ENCODE results near the gene RBBP8NL.

Gene RBBP8NL

DNA sequence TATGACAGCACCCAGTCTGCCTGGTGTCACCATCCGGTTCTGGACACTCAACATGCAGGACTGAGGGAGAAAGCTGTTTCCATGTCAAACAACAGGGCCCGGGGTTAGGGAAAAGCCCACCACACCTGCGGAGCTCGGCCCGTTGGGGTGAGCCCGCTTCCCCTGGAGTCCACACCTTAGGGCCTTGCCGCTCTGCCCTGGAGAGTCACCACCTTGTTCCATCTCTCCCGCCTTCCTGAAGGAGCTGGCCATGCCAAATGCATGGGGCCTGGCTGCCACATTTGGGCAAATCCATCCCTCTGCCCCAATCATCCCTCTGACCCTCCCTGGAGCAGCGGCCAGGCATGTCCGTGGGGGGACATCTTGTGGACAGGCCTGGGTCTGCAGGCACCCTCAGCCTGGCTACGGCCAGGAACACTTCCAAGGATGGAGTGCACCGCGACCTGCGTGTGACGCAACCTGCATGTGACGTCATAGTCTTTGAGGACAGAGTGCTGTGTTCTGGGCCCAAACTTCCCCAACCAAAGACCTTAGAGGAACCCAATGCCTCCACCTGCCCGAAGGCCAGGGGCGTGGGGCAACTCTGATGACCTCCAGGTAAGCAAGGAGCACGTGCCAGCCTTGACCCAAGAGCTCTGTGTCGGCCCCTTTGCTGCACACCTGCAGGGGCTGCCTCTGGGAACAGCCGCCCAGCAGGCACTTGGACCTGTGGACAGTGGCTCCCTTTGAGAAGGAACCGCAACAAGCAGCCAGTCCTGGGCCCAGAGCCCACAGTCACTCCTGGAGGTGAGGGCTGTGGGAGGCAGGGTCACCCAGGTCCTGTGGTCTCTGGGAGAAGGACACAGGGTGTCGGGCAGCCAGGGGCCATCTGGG lies 22.0 kb downstream of the RBBP8NL start:
- no peak for TF ChIP-seq ZNF8 (CRISPR knock-in tag; IDR thresholded peaks at IDR 0.05)
- no peak for TF ChIP-seq ISL1 (CRISPR knock-in tag; IDR thresholded peaks at IDR 0.05)
- TF ChIP-seq PPARA (CRISPR knock-in tag; IDR thresholded peaks at IDR 0.05; ENCODE audit: borderline replicate concordance) = no peak
- TF ChIP-seq CSDC2 (CRISPR knock-in tag; IDR thresholded peaks at IDR 0.05) = no peak
- TF ChIP-seq OSR1 (CRISPR knock-in tag; IDR thresholded peaks at IDR 0.05) = no peak
- TF ChIP-seq, protein P1, sequence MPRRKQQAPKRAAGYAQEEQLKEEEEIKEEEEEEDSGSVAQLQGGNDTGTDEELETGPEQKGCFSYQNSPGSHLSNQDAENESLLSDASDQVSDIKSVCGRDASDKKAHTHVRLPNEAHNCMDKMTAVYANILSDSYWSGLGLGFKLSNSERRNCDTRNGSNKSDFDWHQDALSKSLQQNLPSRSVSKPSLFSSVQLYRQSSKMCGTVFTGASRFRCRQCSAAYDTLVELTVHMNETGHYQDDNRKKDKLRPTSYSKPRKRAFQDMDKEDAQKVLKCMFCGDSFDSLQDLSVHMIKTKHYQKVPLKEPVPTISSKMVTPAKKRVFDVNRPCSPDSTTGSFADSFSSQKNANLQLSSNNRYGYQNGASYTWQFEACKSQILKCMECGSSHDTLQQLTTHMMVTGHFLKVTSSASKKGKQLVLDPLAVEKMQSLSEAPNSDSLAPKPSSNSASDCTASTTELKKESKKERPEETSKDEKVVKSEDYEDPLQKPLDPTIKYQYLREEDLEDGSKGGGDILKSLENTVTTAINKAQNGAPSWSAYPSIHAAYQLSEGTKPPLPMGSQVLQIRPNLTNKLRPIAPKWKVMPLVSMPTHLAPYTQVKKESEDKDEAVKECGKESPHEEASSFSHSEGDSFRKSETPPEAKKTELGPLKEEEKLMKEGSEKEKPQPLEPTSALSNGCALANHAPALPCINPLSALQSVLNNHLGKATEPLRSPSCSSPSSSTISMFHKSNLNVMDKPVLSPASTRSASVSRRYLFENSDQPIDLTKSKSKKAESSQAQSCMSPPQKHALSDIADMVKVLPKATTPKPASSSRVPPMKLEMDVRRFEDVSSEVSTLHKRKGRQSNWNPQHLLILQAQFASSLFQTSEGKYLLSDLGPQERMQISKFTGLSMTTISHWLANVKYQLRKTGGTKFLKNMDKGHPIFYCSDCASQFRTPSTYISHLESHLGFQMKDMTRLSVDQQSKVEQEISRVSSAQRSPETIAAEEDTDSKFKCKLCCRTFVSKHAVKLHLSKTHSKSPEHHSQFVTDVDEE (CRISPR knock-in tag; IDR thresholded peaks at IDR 0.05) = no peak
- no peak for TF ChIP-seq ESRRG (CRISPR knock-in tag; IDR thresholded peaks at IDR 0.05)
- ATAC-seq = peak; percentile 46

DNA sequence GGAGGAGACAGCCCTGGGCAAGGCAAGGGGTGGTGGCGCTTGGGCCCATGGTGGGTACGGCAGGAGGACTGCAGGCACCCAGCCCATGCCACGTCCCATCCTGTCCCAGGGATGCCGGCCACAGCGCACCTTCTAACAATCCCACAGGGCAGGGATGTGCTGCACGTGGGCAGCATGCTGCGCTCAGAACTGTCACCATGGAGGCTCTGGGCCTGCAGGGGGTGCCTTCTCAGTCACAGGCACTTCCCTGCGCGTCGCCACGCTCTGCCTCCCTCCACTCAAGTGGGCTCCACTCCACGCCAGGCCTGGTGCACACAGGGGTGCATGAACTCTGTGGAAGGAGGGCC lies 22.6 kb downstream of the RBBP8NL start:
- no peak for ATAC-seq

DNA sequence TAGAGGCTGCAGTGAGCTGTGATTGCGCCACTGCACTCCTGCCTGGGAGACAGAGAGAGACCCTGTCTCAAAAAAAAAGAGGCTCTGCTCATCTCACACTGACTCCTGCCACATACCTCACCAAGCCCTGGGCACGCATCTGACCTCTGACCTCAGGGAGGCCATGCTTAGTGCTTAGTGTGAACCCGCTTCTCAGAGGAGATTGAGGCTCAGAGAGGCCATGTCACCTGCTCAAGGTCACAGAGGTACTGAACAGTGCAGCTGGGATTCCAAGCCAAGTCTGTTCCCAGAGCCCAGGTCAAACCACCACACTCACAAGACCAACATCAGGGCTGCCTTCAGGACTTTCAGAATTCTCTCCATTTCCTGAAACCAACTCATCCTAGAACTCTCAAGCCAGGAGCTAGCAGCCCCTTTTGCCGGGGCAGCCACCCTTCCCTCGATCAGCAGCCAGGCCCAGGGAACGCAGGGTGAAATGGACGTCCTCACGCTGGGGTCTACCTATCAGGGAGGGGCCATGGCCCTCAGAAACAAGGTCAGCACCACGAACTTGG lies 23.1 kb downstream of the RBBP8NL start:
- TF ChIP-seq, protein P1 (CRISPR knock-in tag; IDR thresholded peaks at IDR 0.05) = no peak
- no peak for TF ChIP-seq BACH2 (CRISPR knock-in tag; IDR thresholded peaks at IDR 0.05; ENCODE audit: borderline replicate concordance)
- TF ChIP-seq, protein P2, sequence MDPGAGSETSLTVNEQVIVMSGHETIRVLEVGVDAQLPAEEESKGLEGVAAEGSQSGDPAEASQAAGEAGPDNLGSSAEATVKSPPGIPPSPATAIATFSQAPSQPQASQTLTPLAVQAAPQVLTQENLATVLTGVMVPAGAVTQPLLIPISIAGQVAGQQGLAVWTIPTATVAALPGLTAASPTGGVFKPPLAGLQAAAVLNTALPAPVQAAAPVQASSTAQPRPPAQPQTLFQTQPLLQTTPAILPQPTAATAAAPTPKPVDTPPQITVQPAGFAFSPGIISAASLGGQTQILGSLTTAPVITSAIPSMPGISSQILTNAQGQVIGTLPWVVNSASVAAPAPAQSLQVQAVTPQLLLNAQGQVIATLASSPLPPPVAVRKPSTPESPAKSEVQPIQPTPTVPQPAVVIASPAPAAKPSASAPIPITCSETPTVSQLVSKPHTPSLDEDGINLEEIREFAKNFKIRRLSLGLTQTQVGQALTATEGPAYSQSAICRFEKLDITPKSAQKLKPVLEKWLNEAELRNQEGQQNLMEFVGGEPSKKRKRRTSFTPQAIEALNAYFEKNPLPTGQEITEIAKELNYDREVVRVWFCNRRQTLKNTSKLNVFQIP (CRISPR knock-in tag; IDR thresholded peaks at IDR 0.05; ENCODE audit: borderline replicate concordance, low read depth) = no peak
- TF ChIP-seq CSDC2 (CRISPR knock-in tag; IDR thresholded peaks at IDR 0.05) = no peak
- no peak for TF ChIP-seq ZNF70 (CRISPR knock-in tag; IDR thresholded peaks at IDR 0.05)
- TF ChIP-seq TOX (CRISPR knock-in tag; IDR thresholded peaks at IDR 0.05; ENCODE audit: borderline replicate concordance) = no peak
- no peak for TF ChIP-seq TCF4 (CRISPR knock-in tag; IDR thresholded peaks at IDR 0.05; ENCODE audit: borderline replicate concordance)
- TF ChIP-seq PPARA (CRISPR knock-in tag; IDR thresholded peaks at IDR 0.05; ENCODE audit: borderline replicate concordance) = no peak
- TF ChIP-seq ISL1 (CRISPR knock-in tag; IDR thresholded peaks at IDR 0.05) = no peak
- TF ChIP-seq, protein P3, sequence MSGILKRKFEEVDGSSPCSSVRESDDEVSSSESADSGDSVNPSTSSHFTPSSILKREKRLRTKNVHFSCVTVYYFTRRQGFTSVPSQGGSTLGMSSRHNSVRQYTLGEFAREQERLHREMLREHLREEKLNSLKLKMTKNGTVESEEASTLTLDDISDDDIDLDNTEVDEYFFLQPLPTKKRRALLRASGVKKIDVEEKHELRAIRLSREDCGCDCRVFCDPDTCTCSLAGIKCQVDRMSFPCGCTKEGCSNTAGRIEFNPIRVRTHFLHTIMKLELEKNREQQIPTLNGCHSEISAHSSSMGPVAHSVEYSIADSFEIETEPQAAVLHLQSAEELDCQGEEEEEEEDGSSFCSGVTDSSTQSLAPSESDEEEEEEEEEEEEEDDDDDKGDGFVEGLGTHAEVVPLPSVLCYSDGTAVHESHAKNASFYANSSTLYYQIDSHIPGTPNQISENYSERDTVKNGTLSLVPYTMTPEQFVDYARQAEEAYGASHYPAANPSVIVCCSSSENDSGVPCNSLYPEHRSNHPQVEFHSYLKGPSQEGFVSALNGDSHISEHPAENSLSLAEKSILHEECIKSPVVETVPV (CRISPR knock-in tag; IDR thresholded peaks at IDR 0.05) = no peak
- no peak for ATAC-seq

More for the DNA sequence above, 22.6 kb downstream of the RBBP8NL start:
- TF ChIP-seq, protein P4, sequence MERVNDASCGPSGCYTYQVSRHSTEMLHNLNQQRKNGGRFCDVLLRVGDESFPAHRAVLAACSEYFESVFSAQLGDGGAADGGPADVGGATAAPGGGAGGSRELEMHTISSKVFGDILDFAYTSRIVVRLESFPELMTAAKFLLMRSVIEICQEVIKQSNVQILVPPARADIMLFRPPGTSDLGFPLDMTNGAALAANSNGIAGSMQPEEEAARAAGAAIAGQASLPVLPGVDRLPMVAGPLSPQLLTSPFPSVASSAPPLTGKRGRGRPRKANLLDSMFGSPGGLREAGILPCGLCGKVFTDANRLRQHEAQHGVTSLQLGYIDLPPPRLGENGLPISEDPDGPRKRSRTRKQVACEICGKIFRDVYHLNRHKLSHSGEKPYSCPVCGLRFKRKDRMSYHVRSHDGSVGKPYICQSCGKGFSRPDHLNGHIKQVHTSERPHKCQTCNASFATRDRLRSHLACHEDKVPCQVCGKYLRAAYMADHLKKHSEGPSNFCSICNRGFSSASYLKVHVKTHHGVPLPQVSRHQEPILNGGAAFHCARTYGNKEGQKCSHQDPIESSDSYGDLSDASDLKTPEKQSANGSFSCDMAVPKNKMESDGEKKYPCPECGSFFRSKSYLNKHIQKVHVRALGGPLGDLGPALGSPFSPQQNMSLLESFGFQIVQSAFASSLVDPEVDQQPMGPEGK (CRISPR knock-in tag; IDR thresholded peaks at IDR 0.05; ENCODE audit: borderline replicate concordance) = no peak
- TF ChIP-seq PPARA (CRISPR knock-in tag; IDR thresholded peaks at IDR 0.05; ENCODE audit: borderline replicate concordance) (no peak), BACH2 (CRISPR knock-in tag; IDR thresholded peaks at IDR 0.05; ENCODE audit: borderline replicate concordance) (no peak)

Measured in SK-N-SH treated with all-trans-retinoic acid at 6 μM for 48 hours (cell line).